C4-2B (cell line): ENCODE data around the gene MAP1B.

Source experiments
- H3K27ac ChIP-seq: fragments of 450-650 bp; 2 replicates; pipeline ENCODE4 v1.5.1; 2017
- CTCF ChIP-seq: fragments of 450-650 bp; conservative IDR thresholded peaks from 2 replicates; pipeline ENCODE4 v1.5.1; 2017; ENCODE audit warnings: mild to moderate bottlenecking
- ZFX ChIP-seq: fragments of 450-650 bp; IDR thresholded peaks from 2 replicates; pipeline ENCODE4 v1.6.1; 2017

MAP1B gene

GRCh38 chr5:72224946-72225463 is 117.7 kb downstream of the MAP1B start:
- TF ChIP-seq CTCF: no peak
- no peak for TF ChIP-seq ZFX
- H3K27ac ChIP-seq: no peak overlapping the region

GRCh38 chr5:72225741-72226140 is 118.5 kb downstream of the MAP1B start:
- no peak overlapping the region for H3K27ac ChIP-seq
- TF ChIP-seq ZFX (no peak), CTCF (no peak)

GRCh38 chr5:72226950-72227349 is 119.7 kb downstream of the MAP1B start:
- no peak overlapping the region for H3K27ac ChIP-seq
- TF ChIP-seq ZFX (no peak), CTCF (no peak)

GRCh38 chr5:72228960-72229359 is 121.7 kb downstream of the MAP1B start:
- no peak overlapping the region for H3K27ac ChIP-seq
- TF ChIP-seq CTCF (no peak), ZFX (no peak)

GRCh38 chr5:72231991-72232703 is 124.9 kb downstream of the MAP1B start:
- TF ChIP-seq ZFX (no peak), CTCF (no peak)
- H3K27ac ChIP-seq: no peak overlapping the region

GRCh38 chr5:72232838-72233237 is 125.6 kb downstream of the MAP1B start:
- H3K27ac ChIP-seq: no peak overlapping the region
- TF ChIP-seq ZFX (no peak), CTCF (no peak)

GRCh38 chr5:72233835-72234234 is 126.6 kb downstream of the MAP1B start:
- no peak overlapping the region for H3K27ac ChIP-seq

More at GRCh38 chr5:72233835-72234234, 126.6 kb downstream of the MAP1B start:
- TF ChIP-seq CTCF: no peak
- no peak for TF ChIP-seq ZFX
